Body of pancreas (tissue), 4 donors: ENCODE results near the gene DEPDC1.

ENCODE experiments used
- POLR2A ChIP-seq, 3 donors: fragments of 450-650 bp; IDR thresholded peaks; one replicate each; pipeline ENCODE4 v1.6.1; 2016; ENCODE audit warnings: antibody characterized with exemption in 3 of 3, mild to moderate bottlenecking in 2 of 3
- TF ChIP-seq, protein P1 (sequence below), 7 experiments: fragments of 450-650 bp in 4 of 7; fragments of 200-600 bp in 3 of 7; sonication (generic) in 3 of 7; IDR thresholded peaks; one replicate each; pipeline ENCODE4 v1.5.1; 2016 to 2019; ENCODE audit warnings: antibody characterized with exemption in 7 of 7

DNA sequence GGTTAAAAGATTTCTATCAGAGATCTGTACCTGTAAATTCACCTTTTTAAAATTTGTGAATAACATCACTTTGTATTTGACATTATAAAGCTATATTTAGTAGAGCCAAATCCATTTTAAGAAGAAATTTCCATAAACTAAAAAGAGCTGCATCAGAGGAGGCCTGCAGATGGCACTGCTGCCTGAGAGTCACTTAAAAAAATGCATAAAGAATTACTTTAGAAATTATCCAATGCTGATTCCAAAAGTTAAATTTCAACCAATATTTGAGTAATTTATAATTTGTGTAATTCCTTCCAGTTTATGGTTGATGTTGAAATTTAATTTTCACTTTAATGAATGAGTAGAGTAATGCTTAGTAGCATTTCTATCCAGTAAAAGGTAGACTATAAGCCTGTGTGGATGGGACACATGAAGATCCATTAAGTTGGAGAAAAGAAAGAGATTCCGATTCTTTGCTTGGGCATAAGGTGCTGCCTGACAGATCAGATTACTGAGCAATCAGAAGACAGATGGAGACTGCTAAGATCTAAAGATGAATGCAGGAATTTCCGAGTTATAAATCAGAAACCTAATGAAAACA lies 26.4 kb downstream of the DEPDC1 start:
- TF ChIP-seq, protein P1, sequence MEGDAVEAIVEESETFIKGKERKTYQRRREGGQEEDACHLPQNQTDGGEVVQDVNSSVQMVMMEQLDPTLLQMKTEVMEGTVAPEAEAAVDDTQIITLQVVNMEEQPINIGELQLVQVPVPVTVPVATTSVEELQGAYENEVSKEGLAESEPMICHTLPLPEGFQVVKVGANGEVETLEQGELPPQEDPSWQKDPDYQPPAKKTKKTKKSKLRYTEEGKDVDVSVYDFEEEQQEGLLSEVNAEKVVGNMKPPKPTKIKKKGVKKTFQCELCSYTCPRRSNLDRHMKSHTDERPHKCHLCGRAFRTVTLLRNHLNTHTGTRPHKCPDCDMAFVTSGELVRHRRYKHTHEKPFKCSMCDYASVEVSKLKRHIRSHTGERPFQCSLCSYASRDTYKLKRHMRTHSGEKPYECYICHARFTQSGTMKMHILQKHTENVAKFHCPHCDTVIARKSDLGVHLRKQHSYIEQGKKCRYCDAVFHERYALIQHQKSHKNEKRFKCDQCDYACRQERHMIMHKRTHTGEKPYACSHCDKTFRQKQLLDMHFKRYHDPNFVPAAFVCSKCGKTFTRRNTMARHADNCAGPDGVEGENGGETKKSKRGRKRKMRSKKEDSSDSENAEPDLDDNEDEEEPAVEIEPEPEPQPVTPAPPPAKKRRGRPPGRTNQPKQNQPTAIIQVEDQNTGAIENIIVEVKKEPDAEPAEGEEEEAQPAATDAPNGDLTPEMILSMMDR (IDR thresholded peaks at IDR 0.05) = peak in 6 of 7 experiments; percentile 26 to 46 (median 38)
- TF ChIP-seq POLR2A (IDR thresholded peaks at IDR 0.05) = no peak
